HEK293 (cell line): ENCODE results near the gene LDHAL6B.

Source experiments
- CTCF ChIA-PET: fragments of 350-600 bp; formaldehyde crosslinking; extraction: SDS; loops from one replicate; lab custom pipeline; 2021; ENCODE audit warnings: antibody characterized with exemption; lab: Yijun Ruan, JAX
- POLR2A ChIA-PET: fragments of 300-600 bp; formaldehyde crosslinking; extraction: SDS; loops from one replicate; lab custom pipeline; 2020; ENCODE audit warnings: antibody characterized with exemption, inconsistent platforms; lab: Yijun Ruan, JAX
- H3K27ac ChIP-seq: fragments of 200-500 bp; sonication (Bioruptor generic); 2 replicates; pipeline ENCODE4 v1.5.1; 2014; ENCODE audit warnings: low read depth, low read length, control low read depth, inconsistent platforms; ENCODE audit errors: extremely low read depth
- H3K36me3 ChIP-seq, 2 experiments: fragments of 200-500 bp in 1 of 2; sonication (Bioruptor generic) in 1 of 2; 1 replicate in 1 of 2; 2 replicates in 1 of 2; pipeline ENCODE4 v1.5.1; 2014 to 2017; ENCODE audit warnings: inconsistent platforms in 2 of 2, low read length in 2 of 2; ENCODE audit not compliant: control insufficient read depth in 2 of 2, insufficient read depth in 1 of 2
- H3K4me1 ChIP-seq: fragments of 200-500 bp; sonication (Bioruptor generic); 2 replicates; pipeline ENCODE4 v1.5.1; 2014; ENCODE audit warnings: mild to moderate bottlenecking, low read length, inconsistent platforms; ENCODE audit not compliant: control insufficient read depth, insufficient read depth
- H3K4me3 ChIP-seq: 2 replicates; pipeline ENCODE4 v1.5.1; 2011; ENCODE audit warnings: low read depth, mild to moderate bottlenecking, control low read depth, low read length, moderate library complexity
- H3K9me3 ChIP-seq: fragments of 200-500 bp; sonication (Bioruptor generic); 2 replicates; pipeline ENCODE4 v1.5.1; 2014; ENCODE audit warnings: low read depth, low read length, inconsistent platforms; ENCODE audit not compliant: control insufficient read depth, insufficient read depth
- EGR2 ChIP-seq: fragments of 450-650 bp; formaldehyde crosslinking; IDR thresholded peaks from 2 replicates; pipeline ENCODE4 v1.5.1; 2016; ENCODE audit warnings: low read depth, missing biosample characterization, missing genetic modification characterization
- SCRT2 ChIP-seq: fragments of 450-650 bp; formaldehyde crosslinking; IDR thresholded peaks from 2 replicates; pipeline ENCODE4 v1.5.1; 2016; ENCODE audit warnings: missing biosample characterization, missing genetic modification characterization
- SP7 ChIP-seq: fragments of 450-650 bp; formaldehyde crosslinking; IDR thresholded peaks from 2 replicates; pipeline ENCODE4 v1.5.1; 2016; ENCODE audit warnings: missing biosample characterization, missing genetic modification characterization
- YY2 ChIP-seq: fragments of 450-650 bp; formaldehyde crosslinking; IDR thresholded peaks from 2 replicates; pipeline ENCODE4 v1.5.1; 2016; ENCODE audit warnings: missing biosample characterization, missing genetic modification characterization
- ZEB2 ChIP-seq: fragments of 450-650 bp; formaldehyde crosslinking; IDR thresholded peaks from 2 replicates; pipeline ENCODE4 v1.5.1; 2016; ENCODE audit warnings: missing biosample characterization, missing genetic modification characterization
- ZNF10 ChIP-seq: fragments of 450-650 bp; formaldehyde crosslinking; IDR thresholded peaks from 2 replicates; pipeline ENCODE4 v1.5.1; 2017; ENCODE audit warnings: missing biosample characterization, missing genetic modification characterization
- ZNF140 ChIP-seq: fragments of 450-650 bp; formaldehyde crosslinking; IDR thresholded peaks from 2 replicates; pipeline ENCODE4 v1.5.1; 2016; ENCODE audit warnings: missing biosample characterization, missing genetic modification characterization
- ZNF2 ChIP-seq: fragments of 450-650 bp; formaldehyde crosslinking; IDR thresholded peaks from 2 replicates; pipeline ENCODE4 v1.5.1; 2016; ENCODE audit warnings: missing biosample characterization, missing genetic modification characterization
- ZNF394 ChIP-seq: fragments of 450-650 bp; formaldehyde crosslinking; IDR thresholded peaks from 2 replicates; pipeline ENCODE4 v1.5.1; 2016; ENCODE audit warnings: missing biosample characterization, missing genetic modification characterization, mild to moderate bottlenecking, moderate library complexity, borderline replicate concordance
- ZNF501 ChIP-seq: fragments of 450-650 bp; formaldehyde crosslinking; IDR thresholded peaks from 2 replicates; pipeline ENCODE4 v1.5.1; 2016; ENCODE audit warnings: missing biosample characterization, missing genetic modification characterization
- ZNF560 ChIP-seq: fragments of 450-650 bp; formaldehyde crosslinking; IDR thresholded peaks from 2 replicates; pipeline ENCODE4 v1.5.1; 2017; ENCODE audit warnings: missing biosample characterization, missing genetic modification characterization, borderline replicate concordance
- ZNF561 ChIP-seq: fragments of 450-650 bp; IDR thresholded peaks from 2 replicates; pipeline ENCODE4 v1.5.1; 2018; ENCODE audit warnings: missing biosample characterization, missing genetic modification characterization, borderline replicate concordance
- ZNF660 ChIP-seq: fragments of 450-650 bp; IDR thresholded peaks from 2 replicates; pipeline ENCODE4 v1.5.1; 2018; ENCODE audit warnings: missing biosample characterization, mild to moderate bottlenecking, missing genetic modification characterization
- ZNF670 ChIP-seq: fragments of 450-650 bp; formaldehyde crosslinking; IDR thresholded peaks from 2 replicates; pipeline ENCODE4 v1.5.1; 2016; ENCODE audit warnings: missing biosample characterization, missing genetic modification characterization, low read depth
- ZNF843 ChIP-seq: fragments of 450-650 bp; formaldehyde crosslinking; IDR thresholded peaks from 2 replicates; pipeline ENCODE4 v1.5.1; 2016; ENCODE audit warnings: missing biosample characterization, missing genetic modification characterization
- ZSCAN30 ChIP-seq: fragments of 450-650 bp; IDR thresholded peaks from 2 replicates; pipeline ENCODE4 v1.5.1; 2018; ENCODE audit warnings: missing biosample characterization, mild to moderate bottlenecking, missing genetic modification characterization, moderate library complexity
- TF ChIP-seq, protein P1 (sequence below): fragments of 450-650 bp; formaldehyde crosslinking; IDR thresholded peaks from 2 replicates; pipeline ENCODE4 v1.5.1; 2016; ENCODE audit warnings: missing biosample characterization, missing genetic modification characterization
- TF ChIP-seq, protein P2 (sequence below): fragments of 450-650 bp; formaldehyde crosslinking; IDR thresholded peaks from 2 replicates; pipeline ENCODE4 v1.5.1; 2016; ENCODE audit warnings: missing biosample characterization, missing genetic modification characterization
- TF ChIP-seq, protein P3 (sequence below): fragments of 450-650 bp; formaldehyde crosslinking; IDR thresholded peaks from 2 replicates; pipeline ENCODE4 v1.5.1; 2016; ENCODE audit warnings: missing biosample characterization, missing genetic modification characterization
- TF ChIP-seq, protein P4 (sequence below): fragments of 450-650 bp; formaldehyde crosslinking; IDR thresholded peaks from 2 replicates; pipeline ENCODE4 v1.5.1; 2017; ENCODE audit warnings: missing biosample characterization, mild to moderate bottlenecking, missing genetic modification characterization, moderate library complexity

LDHAL6B gene

DNA sequence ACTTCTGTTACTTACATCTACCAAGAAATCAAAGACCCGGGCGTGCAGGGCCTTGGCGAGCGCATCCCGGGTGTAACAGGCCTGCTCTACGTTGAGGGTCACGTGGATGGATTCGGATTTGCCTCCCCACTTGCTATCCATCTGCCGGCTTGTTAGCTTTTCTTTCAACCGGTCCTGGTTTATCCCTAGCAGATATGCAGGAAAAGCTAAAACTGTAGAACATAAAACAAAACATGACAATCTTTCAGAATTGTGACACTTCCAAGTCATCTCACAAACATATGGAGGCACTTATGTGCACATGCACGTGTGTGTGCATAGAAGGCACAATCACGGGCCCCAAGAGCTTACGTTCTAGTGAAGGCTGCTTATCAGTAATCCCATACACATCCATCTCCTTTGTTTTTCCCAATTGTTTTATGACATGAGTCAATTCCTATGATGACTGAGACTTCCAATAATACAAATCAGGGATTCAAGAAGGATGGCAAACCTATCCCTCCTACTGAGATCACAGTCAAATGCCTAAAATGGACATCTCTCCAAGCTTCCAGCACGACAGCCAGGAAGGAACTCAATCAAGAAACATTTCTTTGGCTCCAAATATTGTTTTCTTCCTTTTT lies 11.3 kb downstream of the LDHAL6B start:
- ChIA-PET CTCF (interaction anchor here (0.6 kb wide), 1 partner anchor 16 kb away, joined by 3 read pairs; no protein-coding TSS in a partner anchor), POLR2A (no interaction called here)
- Histone ChIP-seq H3K9me3 (no peaks in the 10 kb centered on the region), H3K4me3 (no peak overlapping the region), H3K36me3 (peaks cover 0 to 7% of the 10 kb centered on the region in 2 experiments; a peak in 2 of 3 replicates), H3K27ac (no peak overlapping the region), H3K4me1 (no peaks in the 10 kb centered on the region)
- TF ChIP-seq, protein P1, sequence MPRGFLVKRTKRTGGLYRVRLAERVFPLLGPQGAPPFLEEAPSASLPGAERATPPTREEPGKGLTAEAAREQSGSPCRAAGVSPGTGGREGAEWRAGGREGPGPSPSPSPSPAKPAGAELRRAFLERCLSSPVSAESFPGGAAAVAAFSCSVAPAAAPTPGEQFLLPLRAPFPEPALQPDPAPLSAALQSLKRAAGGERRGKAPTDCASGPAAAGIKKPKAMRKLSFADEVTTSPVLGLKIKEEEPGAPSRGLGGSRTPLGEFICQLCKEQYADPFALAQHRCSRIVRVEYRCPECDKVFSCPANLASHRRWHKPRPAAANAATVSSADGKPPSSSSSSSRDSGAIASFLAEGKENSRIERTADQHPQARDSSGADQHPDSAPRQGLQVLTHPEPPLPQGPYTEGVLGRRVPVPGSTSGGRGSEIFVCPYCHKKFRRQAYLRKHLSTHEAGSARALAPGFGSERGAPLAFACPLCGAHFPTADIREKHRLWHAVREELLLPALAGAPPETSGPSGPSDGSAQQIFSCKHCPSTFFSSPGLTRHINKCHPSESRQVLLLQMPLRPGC = no peak
- TF ChIP-seq ZEB2 = no peak
- no peak for TF ChIP-seq ZNF394
- TF ChIP-seq YY2 (tag by site-specific recombination) = no peak

DNA sequence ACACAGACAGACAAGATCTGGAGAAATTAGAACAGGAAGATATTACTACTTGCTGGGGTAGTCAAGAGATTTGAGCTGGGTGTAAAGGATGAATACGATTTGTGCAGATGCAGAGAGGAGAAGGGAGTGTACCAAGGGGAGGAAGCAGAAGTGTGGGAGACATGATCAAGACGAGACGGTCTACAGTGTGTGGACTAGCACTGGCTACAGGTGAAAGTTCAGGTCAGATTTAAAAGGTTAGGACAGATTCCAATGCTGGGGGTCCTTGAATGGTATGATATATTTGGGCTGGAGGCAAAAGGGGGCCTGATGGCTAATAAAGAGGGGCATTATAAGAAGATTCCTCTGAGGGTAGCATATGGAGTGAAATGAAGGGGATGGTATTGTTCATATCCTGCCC lies 12.1 kb downstream of the LDHAL6B start:
- POLR2A ChIA-PET = no interaction called here
- CTCF ChIA-PET = no interaction called here
- TF ChIP-seq SCRT2 (tag by site-specific recombination) (no peak), ZNF10 (no peak)

DNA sequence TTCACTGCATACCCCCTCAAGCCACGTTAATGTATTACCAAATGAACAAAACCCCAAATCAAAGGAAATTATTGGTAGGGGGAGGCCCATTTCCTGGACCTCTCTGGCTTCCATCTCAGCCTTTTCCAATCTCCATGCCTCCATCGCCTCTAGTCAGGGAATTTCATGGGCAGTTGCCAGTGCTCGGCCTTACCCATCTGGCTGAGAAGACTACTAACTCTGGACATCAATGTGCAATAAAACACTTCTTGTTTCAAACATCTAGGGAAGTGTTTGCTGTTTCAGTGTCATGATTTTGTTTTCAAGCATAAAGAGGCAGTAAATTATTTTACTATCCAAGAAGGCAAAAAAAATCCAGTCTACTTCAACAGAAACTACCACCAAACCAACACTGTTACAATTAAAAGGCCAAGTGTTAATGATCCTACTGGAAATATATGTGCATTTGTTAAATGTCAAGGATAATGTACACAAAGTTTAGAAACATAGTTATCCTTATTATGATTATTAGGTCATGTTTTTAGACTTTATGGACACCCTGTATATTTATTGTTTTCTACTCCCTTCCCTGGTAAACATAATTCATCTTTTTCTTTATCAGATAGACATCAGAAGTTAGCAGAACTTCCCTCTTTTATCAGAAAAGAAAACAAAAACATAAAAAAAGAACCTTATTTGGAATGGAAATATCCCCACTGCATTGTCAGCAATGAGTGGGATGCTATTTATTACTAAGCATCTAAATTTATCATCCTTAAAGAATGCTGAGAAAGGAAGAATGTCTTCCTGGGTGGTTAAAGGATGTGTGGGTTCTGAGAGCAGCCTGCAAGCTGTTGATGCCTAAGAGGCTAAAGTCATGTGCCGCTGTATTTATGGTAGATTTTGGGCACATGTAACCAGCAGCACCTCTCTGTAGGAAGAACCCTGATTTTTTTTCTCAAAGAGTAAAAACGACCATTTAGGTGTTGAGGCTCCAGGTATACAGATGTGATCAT lies 15.2 kb downstream of the LDHAL6B start:
- ChIA-PET POLR2A (no interaction called here), CTCF (no interaction called here)
- H3K27ac ChIP-seq = no peak overlapping the region
- no peak overlapping the region for H3K4me3 ChIP-seq
- H3K9me3 ChIP-seq = no peaks in the 10 kb centered on the region
- H3K36me3 ChIP-seq = peaks cover 0 to 17% of the 10 kb centered on the region in 2 experiments; a peak in 2 of 3 replicates
- no peaks in the 10 kb centered on the region for H3K4me1 ChIP-seq
- TF ChIP-seq SP7 (no peak), ZNF660 (tag by site-specific recombination) (no peak), ZSCAN30 (tag by site-specific recombination) (no peak), EGR2 (tag by site-specific recombination) (no peak), ZNF2 (tag by site-specific recombination) (no peak), ZNF561 (tag by site-specific recombination) (no peak), ZNF140 (tag by site-specific recombination) (no peak), ZNF843 (tag by site-specific recombination) (no peak), ZNF560 (tag by site-specific recombination) (no peak), ZNF670 (tag by site-specific recombination) (no peak), ZNF501 (tag by site-specific recombination) (no peak)
- TF ChIP-seq, protein P2, sequence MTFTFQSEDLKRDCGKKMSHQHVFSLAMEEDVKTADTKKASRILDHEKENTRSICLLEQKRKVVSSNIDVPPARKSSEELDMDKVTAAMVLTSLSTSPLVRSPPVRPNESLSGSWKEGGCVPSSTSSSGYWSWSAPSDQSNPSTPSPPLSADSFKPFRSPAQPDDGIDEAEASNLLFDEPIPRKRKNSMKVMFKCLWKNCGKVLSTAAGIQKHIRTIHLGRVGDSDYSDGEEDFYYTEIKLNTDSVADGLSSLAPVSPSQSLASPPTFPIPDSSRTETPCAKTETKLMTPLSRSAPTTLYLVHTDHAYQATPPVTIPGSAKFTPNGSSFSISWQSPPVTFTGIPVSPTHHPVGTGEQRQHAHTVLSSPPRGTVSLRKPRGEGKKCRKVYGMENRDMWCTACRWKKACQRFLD = no peak
- TF ChIP-seq, protein P3, sequence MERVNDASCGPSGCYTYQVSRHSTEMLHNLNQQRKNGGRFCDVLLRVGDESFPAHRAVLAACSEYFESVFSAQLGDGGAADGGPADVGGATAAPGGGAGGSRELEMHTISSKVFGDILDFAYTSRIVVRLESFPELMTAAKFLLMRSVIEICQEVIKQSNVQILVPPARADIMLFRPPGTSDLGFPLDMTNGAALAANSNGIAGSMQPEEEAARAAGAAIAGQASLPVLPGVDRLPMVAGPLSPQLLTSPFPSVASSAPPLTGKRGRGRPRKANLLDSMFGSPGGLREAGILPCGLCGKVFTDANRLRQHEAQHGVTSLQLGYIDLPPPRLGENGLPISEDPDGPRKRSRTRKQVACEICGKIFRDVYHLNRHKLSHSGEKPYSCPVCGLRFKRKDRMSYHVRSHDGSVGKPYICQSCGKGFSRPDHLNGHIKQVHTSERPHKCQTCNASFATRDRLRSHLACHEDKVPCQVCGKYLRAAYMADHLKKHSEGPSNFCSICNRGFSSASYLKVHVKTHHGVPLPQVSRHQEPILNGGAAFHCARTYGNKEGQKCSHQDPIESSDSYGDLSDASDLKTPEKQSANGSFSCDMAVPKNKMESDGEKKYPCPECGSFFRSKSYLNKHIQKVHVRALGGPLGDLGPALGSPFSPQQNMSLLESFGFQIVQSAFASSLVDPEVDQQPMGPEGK (tag by site-specific recombination) = no peak
- TF ChIP-seq, protein P4, sequence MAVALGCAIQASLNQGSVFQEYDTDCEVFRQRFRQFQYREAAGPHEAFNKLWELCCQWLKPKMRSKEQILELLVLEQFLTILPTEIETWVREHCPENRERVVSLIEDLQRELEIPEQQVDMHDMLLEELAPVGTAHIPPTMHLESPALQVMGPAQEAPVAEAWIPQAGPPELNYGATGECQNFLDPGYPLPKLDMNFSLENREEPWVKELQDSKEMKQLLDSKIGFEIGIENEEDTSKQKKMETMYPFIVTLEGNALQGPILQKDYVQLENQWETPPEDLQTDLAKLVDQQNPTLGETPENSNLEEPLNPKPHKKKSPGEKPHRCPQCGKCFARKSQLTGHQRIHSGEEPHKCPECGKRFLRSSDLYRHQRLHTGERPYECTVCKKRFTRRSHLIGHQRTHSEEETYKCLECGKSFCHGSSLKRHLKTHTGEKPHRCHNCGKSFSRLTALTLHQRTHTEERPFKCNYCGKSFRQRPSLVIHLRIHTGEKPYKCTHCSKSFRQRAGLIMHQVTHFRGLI (tag by site-specific recombination) = no peak

More for the DNA sequence above, 12.1 kb downstream of the LDHAL6B start:
- Histone ChIP-seq H3K4me3 (no peak overlapping the region), H3K4me1 (no peaks in the 10 kb centered on the region), H3K9me3 (no peaks in the 10 kb centered on the region), H3K27ac (no peak overlapping the region), H3K36me3 (peaks cover 0 to 12% of the 10 kb centered on the region in 2 experiments; a peak in 2 of 3 replicates)
